Gastrocnemius medialis (tissue), 4 donors: Measurements from ENCODE around the gene MIF.

Experiments
- CTCF ChIP-seq, 5 experiments: fragments of 450-650 bp in 3 of 5; fragments of 200-600 bp in 2 of 5; sonication (generic) in 2 of 5; IDR thresholded peaks in 4 of 5; conservative IDR thresholded peaks in 1 of 5; 1 replicate in 4 of 5; 2 replicates in 1 of 5; pipeline ENCODE4 v1.5.1; 2016 to 2019; ENCODE audit warnings: antibody characterized with exemption in 5 of 5, mild to moderate bottlenecking in 3 of 5, moderate library complexity in 3 of 5
- POLR2A ChIP-seq, 2 donors: fragments of 450-650 bp; IDR thresholded peaks; one replicate each; pipeline ENCODE4 v1.6.1; 2017; ENCODE audit warnings: antibody characterized with exemption in 2 of 2, mild to moderate bottlenecking in 2 of 2, moderate library complexity in 2 of 2

- TF ChIP-seq CTCF (IDR thresholded peaks at IDR 0.05 in 4 of 5, conservative IDR thresholded peaks at IDR 0.05 in 1 of 5), result no peak
- no peak for TF ChIP-seq POLR2A (IDR thresholded peaks at IDR 0.05)
These were observed 19.1 kb downstream of the MIF start for GRCh38 chr22:23913306-23913660.
